HG02623 (cell line): ENCODE measurements around the gene BTBD19.
"Not testable (repeated sequence)": the region's sequence is repeated elsewhere in the genome, so short reads cannot be mapped to it uniquely, and the experiment has no call there.

Source experiments
- ATAC-seq: cut with Tn5 transposase; IDR thresholded peaks from one replicate; pipeline ENCODE4 v1.9.1; 2021; ENCODE audit warnings: moderate library complexity; ENCODE audit not compliant: unreplicated experiment

The BTBD19 gene

DNA sequence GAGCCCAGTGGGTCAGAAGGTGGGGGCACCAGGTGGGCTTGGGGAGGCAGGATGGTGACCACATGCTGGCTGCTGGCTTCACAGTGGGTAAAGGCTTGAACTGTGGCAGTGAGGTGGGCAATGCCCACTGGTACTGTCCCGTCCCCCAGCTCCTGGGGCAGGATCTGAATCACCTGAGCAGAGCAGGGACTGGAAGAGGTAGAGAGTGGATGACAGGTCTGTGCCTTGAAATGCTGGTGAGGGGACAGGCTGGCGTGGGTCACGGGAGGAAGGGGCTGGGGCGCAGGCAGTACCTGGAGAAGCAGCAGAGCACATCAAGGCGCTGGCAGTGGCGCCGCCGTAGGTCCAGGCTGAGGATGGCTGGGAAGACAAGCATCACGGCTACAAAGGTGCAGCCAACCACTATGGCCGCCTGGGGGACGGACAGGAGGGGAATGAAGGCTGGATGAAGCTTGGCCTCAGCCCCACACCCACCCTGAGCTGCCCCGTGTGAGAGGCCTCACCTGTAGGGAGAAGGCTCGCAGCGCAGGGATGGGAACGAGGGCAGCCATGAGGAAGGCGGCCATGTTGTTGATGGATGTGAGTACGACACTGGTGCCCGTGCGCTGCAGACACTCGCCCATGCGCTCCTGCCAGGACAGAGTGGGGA, 19.8 kb downstream of the BTBD19 start:
- no peak for ATAC-seq

DNA sequence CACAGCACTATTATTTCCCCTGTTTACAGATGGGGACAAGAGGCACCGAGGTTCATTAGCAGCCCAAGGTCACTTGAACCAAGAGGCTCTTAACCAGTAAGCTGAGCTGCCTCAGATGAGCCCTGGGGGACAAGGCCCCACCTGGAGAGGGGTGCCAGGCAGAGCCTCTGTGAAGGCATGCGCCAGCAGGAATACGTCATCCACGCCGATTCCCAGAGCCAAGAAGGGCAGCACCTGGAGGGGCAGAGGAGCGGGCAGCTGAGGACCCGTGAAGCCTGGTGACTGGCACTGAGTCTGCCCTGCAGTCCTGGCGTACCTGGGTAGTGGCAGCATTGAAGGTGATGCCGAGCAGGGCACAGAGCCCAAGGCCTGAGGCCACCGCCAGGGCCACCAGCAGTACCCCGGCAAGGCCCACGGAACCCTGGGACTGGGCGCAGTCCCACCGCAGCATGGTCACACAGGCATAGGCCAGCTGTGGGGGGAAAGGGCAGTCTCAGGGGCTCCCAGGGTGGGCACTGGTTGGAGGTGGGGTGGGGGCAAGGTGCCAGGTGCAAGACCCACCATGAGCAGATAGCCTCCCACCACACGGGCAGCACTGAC, 20.6 kb downstream of the BTBD19 start:
- no peak for ATAC-seq

DNA sequence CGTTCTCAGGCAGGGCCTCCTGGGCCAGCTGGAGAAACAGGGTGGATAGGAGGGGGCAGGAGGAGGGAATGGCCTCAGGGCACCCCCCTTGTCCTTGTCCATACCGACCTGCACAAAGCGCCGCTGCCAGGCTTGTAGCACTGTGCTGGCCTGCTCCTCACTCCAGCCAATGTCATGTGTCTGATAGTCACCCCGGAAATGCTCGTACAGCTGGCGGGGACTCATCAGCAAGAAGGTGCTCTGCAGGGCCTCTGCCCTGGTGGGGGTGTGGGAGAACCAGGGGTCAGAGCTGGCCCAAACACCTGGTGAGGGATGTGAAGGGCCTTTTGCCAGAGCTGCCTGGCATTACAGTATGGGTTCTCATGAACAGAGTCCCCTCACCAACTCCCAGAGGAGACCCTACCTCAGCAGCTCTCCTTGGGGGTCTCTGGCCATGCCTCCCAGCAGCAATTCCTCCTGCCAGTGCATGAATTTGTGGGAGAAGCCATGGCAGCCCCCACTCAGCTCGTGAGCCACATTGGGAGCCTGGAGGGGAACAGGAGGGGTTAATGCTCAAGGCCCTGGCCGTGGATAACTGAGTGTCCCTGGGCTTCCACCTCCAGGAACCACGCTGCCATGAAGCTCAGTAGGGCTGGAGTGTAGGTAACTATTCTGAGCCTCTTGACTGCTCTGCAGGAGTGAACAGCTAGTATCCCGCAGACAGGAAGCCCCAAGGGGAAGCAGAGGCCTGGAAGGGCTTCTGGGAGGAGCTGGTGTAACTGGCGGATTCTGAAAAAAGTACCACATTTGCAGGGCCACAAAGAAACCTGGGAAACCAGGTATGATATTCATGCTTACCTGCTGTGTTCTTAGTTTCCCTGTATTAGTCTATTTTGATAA, 21.4 kb downstream of the BTBD19 start:
- no peak for ATAC-seq

DNA sequence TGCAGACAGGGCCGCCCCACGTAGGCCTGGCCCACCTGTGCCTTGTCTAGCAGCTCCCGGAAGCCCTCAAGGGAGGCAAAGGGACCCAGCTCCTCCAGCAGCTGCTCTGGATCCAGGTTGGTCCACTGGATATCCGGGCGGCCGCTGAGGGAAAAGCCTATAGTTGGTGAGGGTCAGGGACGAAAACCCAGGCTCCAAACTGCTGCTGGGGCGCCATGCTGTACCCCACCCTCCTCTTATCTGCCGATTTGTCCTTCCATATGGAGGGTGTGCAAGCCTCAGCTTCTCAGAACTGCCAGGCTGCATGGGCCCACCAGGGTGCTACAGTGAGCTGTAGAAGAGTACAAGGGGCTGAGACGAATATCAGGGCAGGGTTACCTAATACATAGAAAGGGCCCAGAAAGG, 22.6 kb downstream of the BTBD19 start:
- no peak for ATAC-seq

DNA sequence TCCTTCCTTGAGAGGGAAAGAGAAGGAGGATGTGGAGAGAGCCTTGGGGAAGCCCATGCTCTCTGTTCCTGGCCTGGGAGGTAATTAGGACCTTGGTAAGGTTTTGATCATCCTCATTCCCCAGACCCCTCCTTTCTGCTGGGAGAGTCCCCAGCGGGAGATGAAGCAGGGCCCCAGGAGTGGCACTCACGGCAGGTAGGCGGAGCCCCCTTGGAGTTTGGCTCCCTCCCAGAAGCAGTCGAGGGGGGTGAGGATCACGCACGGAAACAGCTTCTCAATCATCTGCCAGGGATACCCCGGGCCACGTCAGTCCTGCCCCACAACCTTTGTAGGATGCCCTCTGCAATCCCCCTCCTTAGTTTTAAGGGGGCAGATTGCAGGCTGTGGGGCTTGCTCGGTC, 23.2 kb downstream of the BTBD19 start:
- no peak for ATAC-seq

DNA sequence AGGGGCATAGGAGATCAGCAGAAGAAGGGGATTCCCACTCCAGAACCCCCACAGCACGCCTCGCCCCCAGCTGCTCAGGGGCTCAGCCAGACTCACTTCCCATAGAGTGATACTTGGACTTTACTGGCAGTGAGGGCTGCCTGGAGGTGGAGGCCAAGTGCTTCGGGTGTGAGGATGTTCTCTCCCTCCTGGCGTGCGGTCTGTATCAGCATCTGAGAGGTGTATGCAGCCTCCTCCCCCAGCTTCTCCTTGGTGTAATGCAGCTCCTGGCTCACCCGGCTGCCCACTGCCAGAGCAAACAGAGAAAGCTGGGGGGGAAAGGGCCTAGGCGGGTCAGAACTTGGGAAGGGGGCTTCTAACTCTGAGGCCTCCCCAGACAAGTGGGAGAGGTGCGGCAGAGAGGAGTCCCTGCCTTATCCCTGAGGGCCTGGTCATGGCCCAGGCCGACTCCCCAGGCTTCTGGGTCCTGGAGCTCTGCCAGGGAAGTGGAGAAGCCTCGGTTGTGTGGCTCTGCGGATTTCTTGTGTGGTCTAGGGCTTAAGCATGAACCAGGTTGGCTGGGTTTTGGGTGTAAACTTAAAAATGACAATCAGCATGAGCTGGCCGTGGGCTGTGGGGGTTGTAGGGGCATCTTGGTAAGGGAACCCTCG, 23.9 kb downstream of the BTBD19 start:
- ATAC-seq: no peak

DNA sequence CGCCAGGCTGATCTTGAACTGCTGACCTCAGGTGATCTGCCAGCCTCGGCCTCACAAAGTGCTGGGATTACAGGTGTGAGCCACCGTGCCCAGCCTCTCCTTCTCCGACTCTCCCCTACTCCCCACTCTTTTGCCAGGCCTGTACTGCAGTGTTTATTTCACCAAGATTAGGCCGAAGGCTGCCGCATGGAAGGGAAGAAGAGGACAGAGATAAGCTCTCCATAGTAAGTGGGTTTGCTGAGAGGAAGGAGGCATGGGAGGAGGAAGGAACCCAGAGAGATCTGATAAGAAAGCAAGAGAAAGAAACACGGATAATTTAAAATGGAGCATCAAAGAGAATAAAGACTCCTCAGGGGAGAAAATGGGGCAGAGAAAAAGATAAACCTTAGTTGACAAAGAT, 26.0 kb downstream of the BTBD19 start:
- no peak for ATAC-seq

DNA sequence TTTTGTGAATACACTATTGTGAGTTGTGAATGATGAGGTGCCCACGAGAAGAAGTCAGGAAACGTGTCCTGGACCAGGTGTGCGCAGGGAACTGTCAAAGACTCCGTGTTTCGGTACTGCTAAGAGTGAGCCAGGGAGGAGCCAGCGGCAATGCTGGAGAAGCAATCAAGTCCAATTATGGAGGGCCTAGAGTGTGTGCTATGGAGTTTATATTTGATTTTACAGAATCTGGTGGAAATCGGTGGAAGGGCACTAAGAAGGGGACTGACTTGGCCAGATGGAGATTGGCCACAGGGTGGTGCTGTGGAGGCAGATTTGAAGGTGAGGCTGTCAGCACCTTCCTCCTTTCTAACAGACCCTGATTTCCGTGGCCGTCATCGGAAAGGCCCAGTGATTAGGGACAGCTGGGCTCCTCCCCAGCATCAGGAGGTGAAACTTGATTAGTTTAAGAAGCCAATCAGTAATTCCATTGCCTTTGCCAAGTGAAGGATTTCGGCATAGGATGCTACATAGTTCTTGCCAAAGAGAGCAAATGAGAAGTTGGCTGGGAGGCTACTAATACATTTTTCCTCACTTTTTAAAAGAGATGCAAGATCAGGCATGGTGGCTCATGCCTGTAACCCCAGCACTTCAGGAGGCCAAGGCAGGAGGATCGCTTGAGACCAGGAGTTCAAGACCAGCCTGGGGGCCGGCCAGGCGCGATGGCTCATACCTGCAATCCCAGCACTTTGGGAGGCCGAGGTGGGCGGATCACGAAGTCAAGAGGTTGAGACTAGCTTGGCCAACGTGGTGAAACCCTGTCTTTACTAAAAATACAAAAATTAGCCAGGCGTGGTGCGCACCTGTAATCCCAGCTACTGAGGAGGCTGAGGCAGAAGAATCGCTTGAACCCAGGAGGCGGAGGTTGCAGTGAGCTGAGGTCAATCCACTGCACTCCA, 27.7 kb downstream of the BTBD19 start:
- ATAC-seq: no peak

DNA sequence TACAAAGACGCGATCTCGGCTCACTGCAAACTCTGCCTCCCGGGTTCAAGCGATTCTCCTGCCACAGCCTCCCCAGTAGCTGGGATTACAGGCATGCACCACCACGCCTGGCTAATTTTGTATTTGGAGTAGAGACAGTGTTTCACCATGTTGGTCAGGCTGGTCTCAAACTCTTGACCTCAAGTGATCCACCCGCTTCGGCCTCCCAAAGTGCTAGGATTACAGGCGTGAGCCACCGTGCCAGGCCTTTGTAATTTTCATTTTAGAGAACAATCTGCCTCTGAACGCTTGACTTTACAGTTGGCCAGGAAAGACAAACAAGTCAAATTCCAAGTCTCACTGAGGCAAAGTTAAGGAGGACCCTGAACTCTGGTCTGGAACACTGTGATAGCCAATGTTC, 30.0 kb downstream of the BTBD19 start:
- not testable (repeated sequence) for ATAC-seq

DNA sequence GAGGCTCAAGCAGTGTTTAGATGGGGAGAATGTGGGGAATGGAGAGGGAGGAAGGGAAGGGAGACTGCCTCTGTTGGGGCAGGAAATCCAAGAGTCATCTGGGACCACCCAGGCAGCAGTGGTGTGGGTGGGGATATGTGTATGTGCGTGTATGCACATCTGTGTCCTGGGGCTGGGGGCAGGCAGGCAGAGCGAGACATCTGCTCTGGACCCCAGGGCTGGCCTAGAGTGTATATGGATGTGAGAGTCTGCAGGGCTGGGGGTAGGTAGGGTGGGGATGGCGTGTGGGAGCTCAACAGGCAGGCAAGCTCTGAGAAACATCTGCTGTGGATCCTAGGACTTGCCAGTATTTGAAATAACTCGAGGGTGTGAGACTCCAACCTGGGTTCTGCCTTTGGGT, 31.3 kb downstream of the BTBD19 start:
- ATAC-seq: no peak

DNA sequence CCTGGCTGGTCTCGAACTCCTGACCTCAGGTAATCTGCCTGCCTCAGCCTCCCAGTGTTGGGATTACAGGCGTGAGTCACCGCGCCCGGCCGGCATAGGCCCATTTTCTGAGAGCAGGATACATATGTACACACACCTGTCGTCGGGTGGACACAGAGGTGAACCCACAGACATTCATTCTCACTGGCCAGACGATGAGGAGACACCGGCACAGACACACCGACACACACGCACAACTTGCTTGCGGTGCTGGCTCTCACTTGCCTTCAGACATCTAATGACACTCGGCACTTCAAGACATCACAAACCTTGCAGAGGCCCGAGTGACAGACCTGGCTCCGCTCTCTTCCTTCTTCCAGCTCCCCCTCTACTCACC, 34.2 kb downstream of the BTBD19 start:
- ATAC-seq: no peak

DNA sequence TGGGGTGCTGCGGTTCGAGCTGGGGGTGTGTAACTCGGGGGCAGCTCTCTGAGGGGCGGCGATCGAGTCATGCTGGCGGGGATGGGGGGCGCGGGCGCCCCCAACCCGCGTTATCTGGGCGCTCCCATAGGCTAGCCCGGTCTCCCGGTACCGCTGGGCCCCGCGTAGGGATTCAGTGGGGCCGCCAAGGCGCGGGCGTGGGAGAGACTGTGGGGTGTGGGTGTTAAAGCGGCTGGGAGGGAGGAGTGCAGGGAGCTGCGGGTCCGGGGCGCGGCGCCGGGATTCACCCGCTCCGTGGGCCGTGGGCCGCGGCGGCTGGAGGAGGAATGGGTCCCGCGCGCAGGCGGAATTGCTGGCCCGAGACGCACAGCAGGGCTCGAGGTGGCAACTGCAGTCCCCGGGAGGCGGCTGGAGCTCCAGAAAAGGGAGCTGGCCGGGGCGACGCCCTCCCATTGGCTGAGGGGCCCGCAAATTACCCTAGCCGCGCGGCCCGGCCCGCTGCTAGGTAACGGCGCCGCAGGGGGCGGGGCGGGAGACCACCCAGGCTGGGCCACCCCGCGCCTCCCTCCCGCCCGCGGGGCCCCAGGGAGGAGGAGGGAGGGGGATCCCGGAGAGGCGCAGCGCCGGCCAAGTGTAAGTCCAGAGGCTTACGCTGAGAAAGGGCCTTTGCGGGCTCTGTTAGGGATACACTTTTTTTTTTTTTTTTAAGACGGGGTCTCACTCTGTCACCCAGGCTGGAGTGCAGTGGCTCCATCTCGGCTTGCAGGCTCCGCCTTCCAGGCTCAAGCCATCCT, 34.7 kb downstream of the BTBD19 start, which contains the start of gene PTCH2:
Gene PTCH2, minus strand, starts transcription at position 392 of the 794 bp plus-strand sequence. Its CDS starts 321 bp downstream, at position 71.
- no peak for ATAC-seq

DNA sequence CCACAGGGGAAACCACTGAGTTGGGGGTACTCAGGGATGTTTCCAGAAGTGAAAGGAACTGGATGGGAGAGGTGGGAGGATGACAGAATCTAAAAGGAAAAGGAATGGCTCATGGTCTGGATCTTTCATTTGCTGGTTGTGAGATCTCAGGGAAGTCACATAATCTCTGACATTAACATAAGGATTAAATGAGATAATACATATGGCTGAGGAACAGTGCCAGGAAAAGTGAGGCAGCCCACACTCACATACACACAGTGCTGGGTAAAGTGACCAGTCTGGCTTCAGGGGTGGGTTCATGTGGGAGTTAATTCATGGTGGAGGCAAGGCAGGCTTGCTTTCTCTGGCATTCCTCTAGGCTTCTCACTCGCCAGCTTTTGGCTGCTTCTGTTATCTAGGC, 38.7 kb downstream of the BTBD19 start:
- ATAC-seq: no peak

DNA sequence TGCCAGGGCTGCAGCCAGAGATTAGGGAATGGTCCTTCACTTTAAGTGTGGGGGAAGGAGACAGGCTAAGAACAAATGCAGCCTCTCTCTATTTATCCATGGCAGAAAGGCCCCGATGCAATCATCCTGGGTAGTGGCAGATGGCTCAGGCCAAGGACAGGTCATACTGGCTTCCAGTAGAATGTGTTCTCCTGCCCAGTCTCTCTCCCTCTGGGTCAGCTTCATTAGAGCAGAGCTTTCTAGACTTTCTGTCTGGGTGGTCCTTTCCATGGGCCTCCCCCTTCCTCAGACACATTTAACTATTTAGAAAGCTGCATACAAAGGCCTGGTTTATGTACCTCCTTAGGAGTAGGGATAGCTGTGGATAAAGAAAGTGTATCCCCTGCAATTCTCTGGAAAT, 39.5 kb downstream of the BTBD19 start:
- ATAC-seq: no peak

DNA sequence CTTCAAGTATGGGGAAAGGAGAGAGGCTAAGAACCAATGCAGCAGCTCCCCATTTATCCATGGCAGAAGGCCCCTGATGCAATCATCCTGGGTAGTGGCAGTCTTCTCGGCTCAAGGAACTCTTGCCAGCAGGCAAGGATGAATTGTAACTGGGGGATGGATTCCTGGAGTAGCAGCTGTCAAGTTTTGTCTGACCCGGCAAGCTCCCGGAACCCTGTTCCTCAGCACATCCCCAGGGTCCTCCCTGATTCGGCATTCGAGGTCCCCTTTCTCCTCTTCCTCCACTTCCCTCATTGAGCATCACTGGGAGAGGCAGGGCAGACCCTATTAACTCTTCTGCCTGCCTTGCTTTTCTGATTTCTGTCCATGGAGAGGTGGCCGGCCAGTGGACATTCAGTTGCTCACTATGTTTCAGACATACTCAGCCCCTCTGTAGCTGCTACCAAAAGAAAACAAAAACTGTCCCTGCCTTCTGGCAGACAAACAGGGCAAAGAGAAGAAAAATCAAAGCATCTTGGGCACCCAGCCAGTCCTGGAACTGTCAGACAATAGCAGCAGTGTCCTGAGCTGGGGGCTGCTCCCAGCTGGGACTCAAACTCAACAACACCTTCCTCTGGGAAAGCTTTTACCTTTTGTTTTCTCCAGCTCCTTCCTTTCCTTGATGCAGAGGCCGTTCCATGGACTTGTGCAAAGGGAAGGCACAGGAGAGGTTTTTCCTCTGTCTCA, 40.3 kb downstream of the BTBD19 start:
- ATAC-seq: no peak

DNA sequence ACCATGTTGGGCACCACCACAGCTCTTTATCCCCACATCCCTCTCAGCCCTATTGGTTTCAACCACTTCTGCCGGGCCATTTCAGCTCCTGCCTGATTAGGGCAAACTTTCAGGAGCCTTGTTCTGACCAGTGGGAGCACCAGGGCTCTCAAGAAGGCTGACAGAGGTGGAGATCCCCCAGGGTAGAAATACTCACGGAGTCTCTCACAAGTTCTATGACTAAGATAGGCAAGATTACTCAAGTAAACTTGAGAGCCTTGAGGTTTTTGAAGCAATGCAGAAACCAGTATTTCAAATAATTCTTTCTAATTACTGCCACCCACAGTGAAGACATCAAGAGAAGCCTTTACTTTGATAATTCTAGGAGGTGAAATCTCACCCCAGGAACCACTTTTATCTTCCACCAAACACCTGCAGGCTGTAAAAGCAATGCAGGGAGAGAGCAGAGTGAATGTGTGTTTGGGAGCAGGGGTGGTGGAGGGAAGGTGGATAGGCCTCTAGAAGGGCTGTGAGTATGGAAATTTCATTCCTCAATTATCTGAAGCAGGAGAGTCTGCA, 41.3 kb downstream of the BTBD19 start:
- ATAC-seq: no peak

DNA sequence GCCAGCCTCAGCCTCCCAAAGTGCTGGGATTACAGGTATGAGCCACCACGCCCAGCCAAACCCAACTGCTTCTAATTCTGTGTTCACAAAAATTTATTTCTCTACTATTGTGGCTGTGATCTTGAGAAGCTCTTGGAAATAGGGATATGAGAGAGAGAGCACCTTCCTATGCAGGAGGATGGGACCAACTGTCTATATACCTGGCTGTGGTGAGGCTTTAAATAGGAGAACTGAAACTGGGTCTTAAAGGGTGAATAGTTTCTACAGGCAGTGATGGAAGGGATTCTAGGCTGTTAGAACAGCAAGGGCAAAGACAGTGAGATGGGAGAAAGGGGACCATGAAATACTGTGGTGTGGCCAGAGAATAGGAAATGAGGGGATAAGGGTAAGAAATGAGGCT, 43.0 kb downstream of the BTBD19 start:
- no peak for ATAC-seq

DNA sequence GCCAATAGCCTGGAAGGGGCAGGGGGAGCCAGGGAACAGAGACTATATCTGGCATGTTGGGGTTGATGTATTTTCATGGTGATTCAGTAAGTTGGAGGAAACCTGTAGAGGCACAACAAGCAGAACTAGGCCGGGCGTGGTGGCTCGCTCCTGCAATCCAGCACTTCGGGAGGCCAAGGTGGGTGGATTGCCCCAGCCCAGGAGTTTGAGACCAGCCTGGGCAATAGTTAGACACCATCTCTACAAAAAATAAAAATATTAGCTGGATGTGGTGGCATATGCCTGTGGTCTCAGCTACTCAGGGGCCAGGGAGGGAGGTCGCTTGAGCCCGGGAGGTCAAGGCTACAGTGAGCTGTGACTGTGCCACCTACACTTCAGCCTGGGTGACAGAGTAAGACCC, 44.9 kb downstream of the BTBD19 start:
- no peak for ATAC-seq

DNA sequence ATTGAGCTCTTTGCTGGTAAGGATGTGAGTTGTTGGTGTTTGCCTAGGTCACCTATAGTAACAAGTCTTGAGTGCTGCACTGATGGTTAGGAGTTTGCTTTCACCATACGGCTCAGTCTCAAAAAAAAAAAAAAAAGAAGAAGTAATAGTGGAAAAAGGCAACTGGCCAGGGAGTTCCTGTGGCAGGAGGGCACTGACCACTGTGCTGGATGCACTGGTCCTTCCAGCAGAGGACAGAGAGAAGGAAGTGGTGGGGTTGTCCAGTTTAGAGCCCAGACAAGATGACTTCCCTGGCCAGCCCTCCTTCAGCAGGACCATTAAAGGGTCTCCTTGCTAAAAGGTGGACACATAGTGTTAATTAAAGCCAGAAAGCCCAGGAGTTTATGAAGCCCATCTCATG, 46.6 kb downstream of the BTBD19 start:
- ATAC-seq: no peak
